GM21529 (cell line): ENCODE measurements around the gene MYRIP.
"Not testable (repeated sequence)": the region's sequence is repeated elsewhere in the genome, so short reads cannot be mapped to it uniquely, and the experiment has no call there.

Source experiments
- ATAC-seq: cut with Tn5 transposase; IDR thresholded peaks from one replicate; pipeline ENCODE4 v1.9.1; 2021; ENCODE audit not compliant: unreplicated experiment

MYRIP gene

GRCh38 chr3:39809181-39809994 is at the start of gene MYRIP:
Gene MYRIP, plus strand, starts transcription at chr3:39809609. Its CDS starts 91,208 bp downstream, at chr3:39900817.
- ATAC-seq = peak; percentile 70

DNA sequence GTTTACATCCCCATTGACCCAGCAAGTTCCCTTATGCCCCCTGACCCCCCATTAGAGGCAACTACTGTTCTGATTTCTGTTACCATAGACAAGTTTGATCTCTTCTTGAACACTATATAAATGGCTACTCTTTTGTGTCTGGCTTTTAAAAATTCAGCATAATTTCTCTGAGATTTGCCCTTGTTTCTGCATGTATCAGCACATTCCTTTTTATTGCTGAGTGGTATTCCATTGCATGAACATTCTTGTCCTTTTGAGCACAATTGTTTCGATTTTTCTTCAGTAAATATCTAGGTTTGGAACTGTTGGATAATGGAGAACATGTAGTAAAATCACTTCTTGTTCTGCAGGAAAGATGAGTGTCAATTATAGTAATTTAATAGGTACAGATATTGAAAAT is 49.1 kb upstream of the MYRIP start:
- ATAC-seq = no peak

DNA sequence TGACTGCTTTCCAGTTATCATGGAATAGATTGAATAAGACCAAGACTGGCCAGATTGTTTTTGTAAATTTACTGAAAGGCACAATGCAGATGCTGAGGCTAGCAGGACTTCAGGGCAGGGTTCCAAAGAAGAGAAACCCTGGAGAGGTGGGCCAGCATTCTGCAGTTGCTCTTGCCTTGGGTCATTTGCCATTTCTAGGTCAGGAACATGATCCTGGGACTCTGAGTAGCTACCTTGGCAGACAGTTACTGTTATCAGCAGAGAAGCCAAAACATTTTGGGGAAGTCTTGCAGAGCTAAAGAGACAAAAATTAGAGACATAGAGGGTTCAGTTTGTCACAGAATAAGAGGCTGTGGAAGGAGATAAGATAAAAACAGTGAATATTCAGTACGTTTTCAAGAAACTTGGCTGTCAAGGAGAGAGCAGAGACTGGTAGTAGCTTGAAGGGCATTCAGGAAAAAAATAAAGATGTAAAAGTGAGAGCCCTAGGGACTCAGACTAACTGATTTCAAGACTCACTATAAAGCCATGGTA is 46.8 kb upstream of the MYRIP start:
- no peak for ATAC-seq

- no peak for ATAC-seq
Measured at GRCh38 chr3:39763390-39763789, 46.0 kb upstream of the MYRIP start.

DNA sequence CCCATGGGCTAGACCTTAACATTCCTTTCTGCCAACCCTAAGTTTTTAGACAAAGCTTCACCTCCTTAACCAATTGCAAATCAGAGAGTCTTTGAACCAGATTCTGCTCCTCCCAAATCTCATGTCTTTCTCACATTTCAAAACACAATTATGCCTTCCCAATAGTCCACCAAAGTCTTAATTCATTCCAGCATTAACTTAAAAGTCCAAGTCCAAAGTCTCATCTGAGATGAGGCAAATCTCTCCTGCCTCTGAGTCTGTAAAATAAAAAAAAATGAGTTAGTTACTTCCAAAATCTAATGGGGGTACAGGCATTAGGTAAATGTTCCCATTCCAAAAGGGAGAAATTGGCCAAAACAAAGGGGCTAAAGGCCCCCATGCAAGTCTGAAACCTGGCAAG is 43.8 kb upstream of the MYRIP start:
- ATAC-seq = no peak

- no peak for ATAC-seq
Measured at GRCh38 chr3:39766433-39766832, 43.0 kb upstream of the MYRIP start.

DNA sequence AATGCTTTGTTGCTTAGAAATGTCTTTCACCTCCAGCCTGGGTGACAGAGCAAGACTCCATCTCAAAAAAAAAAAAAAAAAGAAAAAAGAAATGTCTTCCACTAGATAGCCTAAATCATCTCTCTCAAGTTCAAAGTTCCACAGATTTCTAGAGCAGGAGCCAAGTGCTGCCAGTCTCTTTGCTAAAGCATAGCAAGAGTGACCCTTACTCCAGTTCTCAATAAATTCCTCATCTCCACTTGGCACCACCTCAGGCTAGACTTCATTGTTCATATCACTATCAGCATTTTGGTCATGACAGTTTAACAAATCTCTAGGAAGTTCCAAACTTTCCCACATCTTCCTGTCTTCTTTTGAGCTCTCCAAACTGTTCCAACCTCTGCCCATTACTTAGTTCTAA is 42.5 kb upstream of the MYRIP start:
- not testable (repeated sequence) for ATAC-seq

DNA sequence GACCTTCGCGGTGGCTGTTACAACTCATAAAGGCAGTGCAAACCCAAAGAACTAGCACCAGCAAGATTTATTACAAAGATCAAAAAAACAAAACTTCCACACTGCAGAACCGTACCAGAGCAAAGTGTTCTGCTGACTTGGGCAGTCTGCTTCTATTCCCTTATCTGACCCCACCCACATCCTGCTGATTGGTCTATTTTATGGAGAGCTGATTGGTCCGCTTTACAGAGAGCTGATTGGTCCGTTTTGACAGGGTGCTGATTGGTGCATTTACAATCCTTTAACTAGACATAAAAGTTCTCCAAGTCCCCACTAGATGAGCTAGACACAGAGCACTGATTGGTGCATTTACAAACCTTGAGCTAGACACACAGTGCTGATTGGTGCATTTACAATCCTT is 31.2 kb upstream of the MYRIP start:
- not testable (repeated sequence) for ATAC-seq

- ATAC-seq = no peak
Measured at GRCh38 chr3:39779511-39780230, 29.7 kb upstream of the MYRIP start.

DNA sequence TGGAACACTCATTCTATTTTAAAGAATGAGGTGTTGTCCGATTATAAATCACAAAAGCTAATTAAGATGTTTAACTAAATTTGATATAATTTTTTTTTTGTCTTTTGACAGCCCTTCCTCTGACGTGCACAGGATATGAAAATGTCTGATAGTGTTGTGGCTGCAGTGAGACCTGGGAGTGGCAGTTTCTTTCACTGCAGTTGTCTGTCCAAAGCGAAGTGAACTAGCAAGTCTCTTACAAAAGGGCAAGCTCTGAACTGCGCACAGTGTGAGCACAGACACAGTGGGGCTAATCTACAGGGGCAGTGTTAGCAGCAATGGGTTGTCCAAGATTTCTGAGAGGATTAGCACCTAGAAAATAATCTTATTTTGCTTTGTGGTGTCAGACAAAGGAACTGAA is 29.1 kb upstream of the MYRIP start:
- no peak for ATAC-seq

DNA sequence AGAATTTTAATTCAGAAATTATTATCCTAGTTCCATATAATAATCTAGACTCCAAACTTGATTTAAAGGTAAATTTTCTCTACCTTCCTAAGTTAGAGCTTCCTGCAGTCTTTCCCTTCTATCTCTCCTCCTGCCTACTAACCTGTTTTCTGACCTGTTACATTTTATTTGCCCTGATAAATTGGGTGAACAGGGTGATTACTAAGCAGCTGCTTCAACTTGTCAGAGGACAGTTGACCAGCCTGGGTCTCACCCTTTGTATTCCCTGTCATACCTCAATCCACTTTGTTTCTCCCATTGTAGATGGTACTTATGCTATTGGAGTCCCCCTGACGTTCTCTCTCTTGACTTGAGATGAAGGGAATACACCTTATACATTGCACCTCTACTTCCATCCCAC is 28.4 kb upstream of the MYRIP start:
- no peak for ATAC-seq

DNA sequence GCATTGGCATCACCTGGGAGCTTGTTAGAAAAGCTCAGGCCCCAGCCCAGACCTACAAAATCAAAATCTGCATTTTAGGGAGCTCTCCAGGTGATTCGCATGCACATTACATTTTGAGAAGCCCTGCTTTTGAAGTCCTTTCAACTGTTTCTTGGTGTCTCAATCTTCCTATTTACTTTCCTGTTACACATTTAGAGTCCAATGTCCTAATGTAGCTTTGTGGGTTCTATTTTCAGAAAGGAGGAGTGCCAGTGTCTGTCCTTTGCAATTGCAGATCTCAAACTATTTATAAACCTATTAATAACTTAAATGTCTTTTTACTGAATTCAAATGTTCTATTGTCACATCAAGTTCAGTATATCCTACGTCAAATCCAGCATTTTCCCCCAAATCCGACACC is 27.8 kb upstream of the MYRIP start:
- ATAC-seq = no peak

GRCh38 chr3:39783680-39784079 is 25.7 kb upstream of the MYRIP start:
- no peak for ATAC-seq

GRCh38 chr3:39784922-39785321 is 24.5 kb upstream of the MYRIP start:
- ATAC-seq = no peak

DNA sequence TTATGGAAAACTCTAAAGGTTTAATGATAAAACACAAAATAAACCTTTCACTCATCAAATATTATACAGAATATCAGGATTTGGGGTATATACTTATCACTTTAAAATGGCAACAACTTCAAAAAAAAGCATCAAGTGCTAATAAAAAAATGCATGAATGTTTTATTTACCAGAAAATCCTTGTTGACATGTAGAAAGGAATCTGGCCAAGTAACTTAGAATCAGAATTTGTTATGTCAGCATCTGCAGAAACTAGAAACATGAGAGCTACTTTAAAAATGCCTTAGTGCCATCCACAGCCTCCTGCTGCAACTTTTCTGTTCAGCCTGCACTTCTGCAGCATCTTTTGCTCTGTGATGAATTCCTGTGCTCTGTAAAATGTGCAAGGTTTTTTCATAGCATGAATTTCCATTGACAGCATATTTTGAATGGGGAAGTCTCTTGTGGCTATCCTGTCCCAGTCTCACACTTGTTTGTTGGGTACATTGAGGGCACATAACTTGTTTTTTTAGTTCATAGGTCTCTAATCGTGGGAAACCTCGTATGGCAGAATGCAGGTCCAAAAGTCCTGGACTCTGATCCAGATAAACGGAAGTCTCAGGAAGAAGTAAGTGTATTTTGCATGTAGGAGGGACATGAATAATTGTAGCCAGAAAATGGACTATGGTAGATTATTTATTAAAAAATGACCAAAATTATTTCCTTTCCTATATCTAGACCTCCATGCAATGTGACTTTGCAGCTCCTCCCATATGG is 21.1 kb upstream of the MYRIP start:
- ATAC-seq = no peak

GRCh38 chr3:39791603-39792002 is 17.8 kb upstream of the MYRIP start:
- no peak for ATAC-seq

DNA sequence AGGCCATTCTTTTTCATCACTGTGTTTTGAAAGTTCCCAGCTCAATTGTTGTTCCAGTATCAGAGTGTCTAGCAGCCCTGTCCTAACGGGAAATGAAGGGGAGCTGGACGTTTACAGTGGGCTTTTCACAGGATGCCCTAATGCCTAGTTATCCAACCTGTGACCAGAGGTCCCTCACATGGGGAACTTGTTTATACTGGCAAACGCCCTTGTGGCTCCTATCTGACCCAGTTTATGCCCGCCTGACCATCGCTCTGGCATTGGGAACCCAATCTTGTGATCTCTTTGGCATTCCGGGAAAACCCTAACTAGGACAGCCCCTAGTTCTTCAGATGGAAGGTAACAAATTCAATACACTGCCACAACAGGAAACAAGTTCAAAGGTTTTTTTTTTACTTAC is 14.5 kb upstream of the MYRIP start:
- no peak for ATAC-seq

DNA sequence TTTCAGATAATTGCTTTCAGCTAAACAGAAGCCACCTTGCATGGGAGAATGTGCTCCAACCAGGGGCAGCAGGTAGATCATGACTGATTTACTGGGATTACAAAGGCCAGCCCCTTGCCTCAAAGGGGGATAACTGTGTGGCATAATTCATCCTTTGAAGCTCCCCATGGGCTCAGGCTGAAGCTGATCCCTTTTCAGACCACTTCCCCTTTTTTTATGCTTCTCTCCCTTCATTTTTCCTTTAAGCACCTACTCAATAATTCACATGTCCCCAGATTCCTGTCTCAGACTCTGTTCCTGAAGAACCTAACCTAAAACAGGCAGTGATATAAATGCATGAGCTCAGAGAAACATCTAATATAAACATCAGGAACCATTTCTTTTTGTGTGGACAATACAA is 8.2 kb upstream of the MYRIP start:
- no peak for ATAC-seq

- ATAC-seq = not testable (repeated sequence)
Measured at GRCh38 chr3:39802486-39802885, 6.9 kb upstream of the MYRIP start.

DNA sequence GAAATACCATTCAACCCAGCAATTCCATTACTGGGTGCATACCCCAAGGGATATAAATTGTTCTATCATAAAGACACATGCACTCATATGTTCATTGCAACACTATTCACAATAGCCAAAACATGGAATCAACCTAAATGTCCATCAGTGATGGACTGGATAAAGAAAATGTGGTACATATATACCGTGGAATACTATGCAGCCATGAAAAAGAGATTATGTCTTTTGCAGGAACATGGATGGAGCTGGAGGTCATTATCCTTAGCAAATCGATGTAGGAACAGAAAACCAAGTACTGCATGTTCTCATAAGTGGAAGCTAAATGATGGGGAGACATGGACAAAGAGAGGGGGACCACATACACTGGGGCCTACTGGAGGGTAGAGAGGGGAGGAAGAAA is 5.5 kb upstream of the MYRIP start:
- no peak for ATAC-seq

DNA sequence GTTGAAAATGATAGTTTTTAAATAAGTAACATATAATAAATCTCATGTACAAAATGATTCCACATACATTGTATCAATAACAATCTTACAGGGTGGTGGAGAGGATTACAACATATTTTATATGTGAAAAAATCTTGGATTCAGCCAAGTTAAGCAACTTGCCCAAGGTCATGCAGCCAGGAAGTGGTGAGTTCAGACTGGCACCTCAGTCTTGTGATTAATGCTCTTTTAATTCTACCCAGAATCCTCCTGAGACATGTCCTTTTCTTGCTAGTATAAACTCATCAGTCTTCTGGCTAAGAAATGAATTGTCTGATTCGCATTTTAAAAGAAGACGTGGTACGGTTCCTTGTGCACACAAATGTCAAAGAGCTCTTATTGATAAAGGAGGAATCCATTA is 4.5 kb upstream of the MYRIP start:
- no peak for ATAC-seq
